GM19455 (cell line): ENCODE data around the gene TBC1D8.

Experiments used
- ATAC-seq: cut with Tn5 transposase; IDR thresholded peaks from one replicate; pipeline ENCODE4 v1.9.1; 2021; ENCODE audit not compliant: unreplicated experiment

Gene TBC1D8

GRCh38 chr2:101112772-101113157 lies 38.4 kb downstream of the TBC1D8 start:
- ATAC-seq, result no peak

GRCh38 chr2:101111917-101112771 lies 39.0 kb downstream of the TBC1D8 start:
- no peak for ATAC-seq

GRCh38 chr2:101111262-101111838 lies 39.8 kb downstream of the TBC1D8 start:
- ATAC-seq, result no peak

- ATAC-seq, result no peak
Observed at GRCh38 chr2:101109451-101110118, 41.6 kb downstream of the TBC1D8 start.

- ATAC-seq, result no peak
Observed at GRCh38 chr2:101108357-101108756, 42.8 kb downstream of the TBC1D8 start.

- no peak for ATAC-seq
Observed at GRCh38 chr2:101107241-101107640, 43.9 kb downstream of the TBC1D8 start.

- ATAC-seq, result no peak
Observed at GRCh38 chr2:101106453-101107181, 44.6 kb downstream of the TBC1D8 start.

GRCh38 chr2:101105654-101106053 lies 45.5 kb downstream of the TBC1D8 start:
- ATAC-seq, result no peak

- no peak for ATAC-seq
Observed at GRCh38 chr2:101097638-101098037, 53.5 kb downstream of the TBC1D8 start.

- ATAC-seq, result no peak
Observed at GRCh38 chr2:101096619-101097142, 54.5 kb downstream of the TBC1D8 start.

- ATAC-seq, result no peak
Observed at GRCh38 chr2:101094351-101094750, 56.8 kb downstream of the TBC1D8 start.

GRCh38 chr2:101089942-101090799 lies 61.0 kb downstream of the TBC1D8 start:
- no peak for ATAC-seq

GRCh38 chr2:101089419-101089818 lies 61.8 kb downstream of the TBC1D8 start:
- ATAC-seq, result peak; percentile 92

GRCh38 chr2:101087638-101088037 lies 63.5 kb downstream of the TBC1D8 start:
- no peak for ATAC-seq

- no peak for ATAC-seq
Observed at GRCh38 chr2:101083613-101084012, 67.6 kb downstream of the TBC1D8 start.

GRCh38 chr2:101082998-101083397 lies 68.2 kb downstream of the TBC1D8 start:
- ATAC-seq, result no peak

- ATAC-seq, result no peak
Observed at GRCh38 chr2:101081375-101081907, 69.7 kb downstream of the TBC1D8 start.

GRCh38 chr2:101080211-101081068 lies 70.7 kb downstream of the TBC1D8 start:
- no peak for ATAC-seq

- ATAC-seq, result no peak
Observed at GRCh38 chr2:101076581-101076980, 74.6 kb downstream of the TBC1D8 start.
